SU-DHL-6 (cell line): ENCODE data around the gene PLN.

Experiments used
- H2AFZ ChIP-seq: fragments of 200-600 bp; sonication (generic); 2 replicates; pipeline ENCODE4 v1.6.1; 2014; ENCODE audit warnings: low read depth, mild to moderate bottlenecking, moderate library complexity, mixed read lengths, antibody characterized with exemption, low read length; ENCODE audit not compliant: severe bottlenecking
- H3F3A ChIP-seq: fragments of 200-600 bp; shearing (Covaris generic); 2 replicates; pipeline ENCODE4 v1.6.0; 2016; ENCODE audit warnings: antibody characterized with exemption, mild to moderate bottlenecking; ENCODE audit not compliant: insufficient read depth
- H3K27ac ChIP-seq: fragments of 200-600 bp; sonication (generic); 2 replicates; pipeline ENCODE4 v1.5.1; 2016; ENCODE audit warnings: low read depth, mild to moderate bottlenecking, low read length, moderate library complexity, mixed read lengths
- H3K27me3 ChIP-seq: fragments of 200-600 bp; sonication (generic), shearing (Covaris generic); 2 replicates; pipeline ENCODE4 v1.6.0; 2014; ENCODE audit warnings: mild to moderate bottlenecking, low read length
- H3K36me3 ChIP-seq: fragments of 200-600 bp; sonication (generic); 2 replicates; pipeline ENCODE4 v1.6.1; 2014; ENCODE audit warnings: mild to moderate bottlenecking, low read length, mixed read lengths
- H3K4me2 ChIP-seq: fragments of 300-600, 200-600 bp; shearing (Covaris generic), sonication (generic); 2 replicates; pipeline ENCODE4 v1.6.0; 2014; ENCODE audit warnings: low read length, low read depth, mild to moderate bottlenecking; ENCODE audit not compliant: poor library complexity, severe bottlenecking
- H3K4me3 ChIP-seq: fragments of 200-600 bp; sonication (generic); 2 replicates; pipeline ENCODE4 v1.5.1; 2014; ENCODE audit warnings: antibody characterized with exemption, low read length, mild to moderate bottlenecking, mixed read lengths; ENCODE audit not compliant: insufficient read depth, poor library complexity, severe bottlenecking
- H3K79me2 ChIP-seq: fragments of 200-600 bp; sonication (generic); 2 replicates; pipeline ENCODE4 v1.6.1; 2014; ENCODE audit warnings: mild to moderate bottlenecking, low read length, moderate library complexity; ENCODE audit not compliant: insufficient read depth
- H3K9ac ChIP-seq: fragments of 200-600 bp; sonication (generic); 2 replicates; pipeline ENCODE4 v1.7.0; 2014; ENCODE audit warnings: mild to moderate bottlenecking, low read length
- H3K9me2 ChIP-seq: fragments of 200-600 bp; sonication (generic); replicated peaks from 2 replicates; pipeline ENCODE4 v1.6.1; 2014; ENCODE audit warnings: low read length; ENCODE audit not compliant: insufficient read depth
- H3K9me3 ChIP-seq: fragments of 200-600 bp; sonication (generic); 2 replicates; pipeline ENCODE4 v1.6.1; 2014; ENCODE audit warnings: low read length, mixed read lengths; ENCODE audit not compliant: insufficient read depth
- H4K20me1 ChIP-seq: fragments of 200-600 bp; sonication (generic); 2 replicates; pipeline ENCODE4 v1.6.1; 2014; ENCODE audit warnings: low read depth, mild to moderate bottlenecking, antibody characterized with exemption, low read length, moderate library complexity, mixed read lengths
- EZH2phosphoT487 ChIP-seq: fragments of 200-600 bp; sonication (generic), shearing (Covaris generic); conservative IDR thresholded peaks from 2 replicates; pipeline ENCODE4 v1.6.1; 2018; ENCODE audit warnings: mild to moderate bottlenecking, antibody characterized with exemption, low read length, moderate library complexity, mixed read lengths
- TF ChIP-seq, protein P1 (sequence below): fragments of 200-600 bp; sonication (generic); IDR thresholded peaks from one replicate; pipeline ENCODE4 v1.5.1; 2017; ENCODE audit warnings: antibody characterized with exemption, mild to moderate bottlenecking, low read length, moderate library complexity; ENCODE audit not compliant: insufficient read depth, poor library complexity, severe bottlenecking

Gene PLN

DNA sequence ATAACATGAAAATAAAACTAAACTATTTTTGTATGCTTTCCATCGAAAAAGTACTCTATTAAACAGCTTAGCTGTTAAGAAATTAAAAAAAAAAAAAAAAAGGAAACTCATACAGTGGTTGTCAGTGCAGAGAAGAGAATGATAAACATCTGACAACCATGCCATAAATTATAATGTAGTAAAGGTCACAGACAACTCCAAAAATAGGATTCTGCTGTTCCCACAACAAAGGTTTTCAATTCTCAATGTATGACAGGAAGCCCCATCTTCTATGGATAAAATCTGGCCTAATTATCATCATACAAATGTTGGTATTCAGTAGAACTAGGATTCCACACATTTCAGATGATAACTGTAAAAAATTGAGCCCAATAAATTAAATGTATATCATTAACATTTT lies 5.0 kb downstream of the PLN start:
- no peak overlapping the region for H3K4me2 ChIP-seq
- TF ChIP-seq, protein P1, sequence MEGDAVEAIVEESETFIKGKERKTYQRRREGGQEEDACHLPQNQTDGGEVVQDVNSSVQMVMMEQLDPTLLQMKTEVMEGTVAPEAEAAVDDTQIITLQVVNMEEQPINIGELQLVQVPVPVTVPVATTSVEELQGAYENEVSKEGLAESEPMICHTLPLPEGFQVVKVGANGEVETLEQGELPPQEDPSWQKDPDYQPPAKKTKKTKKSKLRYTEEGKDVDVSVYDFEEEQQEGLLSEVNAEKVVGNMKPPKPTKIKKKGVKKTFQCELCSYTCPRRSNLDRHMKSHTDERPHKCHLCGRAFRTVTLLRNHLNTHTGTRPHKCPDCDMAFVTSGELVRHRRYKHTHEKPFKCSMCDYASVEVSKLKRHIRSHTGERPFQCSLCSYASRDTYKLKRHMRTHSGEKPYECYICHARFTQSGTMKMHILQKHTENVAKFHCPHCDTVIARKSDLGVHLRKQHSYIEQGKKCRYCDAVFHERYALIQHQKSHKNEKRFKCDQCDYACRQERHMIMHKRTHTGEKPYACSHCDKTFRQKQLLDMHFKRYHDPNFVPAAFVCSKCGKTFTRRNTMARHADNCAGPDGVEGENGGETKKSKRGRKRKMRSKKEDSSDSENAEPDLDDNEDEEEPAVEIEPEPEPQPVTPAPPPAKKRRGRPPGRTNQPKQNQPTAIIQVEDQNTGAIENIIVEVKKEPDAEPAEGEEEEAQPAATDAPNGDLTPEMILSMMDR = no peak
- no peak for TF ChIP-seq EZH2phosphoT487
- no peaks in the 10 kb centered on the region for H3K79me2 ChIP-seq

DNA sequence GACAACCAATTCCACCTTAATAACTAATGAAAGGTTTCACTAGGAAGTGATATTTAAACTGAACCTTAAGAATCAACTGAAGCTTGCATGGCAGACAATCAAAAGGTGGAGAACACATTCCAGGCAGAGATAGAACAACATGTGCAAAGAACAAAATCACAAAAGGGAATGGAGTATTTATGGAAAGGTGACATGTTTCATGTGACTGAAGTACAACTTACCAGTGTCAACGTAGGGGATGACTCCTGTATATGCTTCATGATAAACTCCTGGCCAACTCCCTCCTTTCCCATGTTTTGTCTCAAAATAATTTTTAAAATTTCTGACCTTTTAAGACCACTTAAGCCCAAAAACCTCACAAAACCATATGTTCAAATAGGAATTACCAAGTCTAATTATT lies 6.6 kb downstream of the PLN start:
- Histone ChIP-seq H3K27ac (no peak overlapping the region), H3K9me3 (no peaks in the 10 kb centered on the region), H2AFZ (no peak overlapping the region), H3K79me2 (no peaks in the 10 kb centered on the region), H3K36me3 (no peaks in the 10 kb centered on the region), H3K4me3 (no peak overlapping the region), H3K9me2 (no peaks in the 10 kb centered on the region), H3K27me3 (no peaks in the 10 kb centered on the region), H4K20me1 (no peaks in the 10 kb centered on the region), H3K9ac (no peak overlapping the region), H3F3A (no peaks in the 10 kb centered on the region), H3K4me2 (no peak overlapping the region)
- TF ChIP-seq, protein P1 = no peak
- no peak for TF ChIP-seq EZH2phosphoT487

More for the DNA sequence above, 5.0 kb downstream of the PLN start:
- no peaks in the 10 kb centered on the region for H3K9me3 ChIP-seq
- no peak overlapping the region for H2AFZ ChIP-seq
- H3K27ac ChIP-seq = no peak overlapping the region
- H3K36me3 ChIP-seq = no peaks in the 10 kb centered on the region
- no peaks in the 10 kb centered on the region for H4K20me1 ChIP-seq
- 0 out of 2 replicates have a peak, but pooled peaks cover 3% of the 10 kb centered on the region for H3F3A ChIP-seq
- no peak overlapping the region for H3K9ac ChIP-seq
- no peaks in the 10 kb centered on the region for H3K27me3 ChIP-seq
- no peak overlapping the region for H3K4me3 ChIP-seq
- no peaks in the 10 kb centered on the region for H3K9me2 ChIP-seq

DNA sequence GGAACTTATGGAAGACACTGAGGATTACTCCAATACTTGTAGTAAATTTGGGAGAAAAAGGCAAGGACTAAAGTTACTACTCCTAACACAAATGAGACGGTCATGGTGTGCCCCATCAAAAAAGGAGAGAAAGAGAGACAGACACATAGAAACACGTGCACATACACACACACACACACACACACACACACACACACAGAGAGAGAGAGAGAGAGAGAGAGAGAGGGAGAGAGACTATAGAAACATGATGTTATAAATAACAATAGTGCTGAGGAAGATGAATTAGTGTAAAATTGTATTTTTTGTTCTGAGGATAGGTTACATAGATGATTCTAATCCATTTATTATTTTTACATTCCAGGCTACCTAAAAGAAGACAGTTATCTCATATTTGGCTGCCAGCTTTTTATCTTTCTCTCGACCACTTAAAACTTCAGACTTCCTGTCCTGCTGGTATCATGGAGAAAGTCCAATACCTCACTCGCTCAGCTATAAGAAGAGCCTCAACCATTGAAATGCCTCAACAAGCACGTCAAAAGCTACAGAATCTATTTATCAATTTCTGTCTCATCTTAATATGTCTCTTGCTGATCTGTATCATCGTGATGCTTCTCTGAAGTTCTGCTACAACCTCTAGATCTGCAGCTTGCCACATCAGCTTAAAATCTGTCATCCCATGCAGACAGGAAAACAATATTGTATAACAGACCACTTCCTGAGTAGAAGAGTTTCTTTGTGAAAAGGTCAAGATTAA lies 10.5 kb downstream of the PLN start:
- Histone ChIP-seq H3K9me2 (no peaks in the 10 kb centered on the region), H3K4me2 (peak overlapping the region; percentile 1), H2AFZ (no peak overlapping the region), H3K27ac (no peak overlapping the region), H3F3A (no peaks in the 10 kb centered on the region), H4K20me1 (no peaks in the 10 kb centered on the region), H3K4me3 (no peak overlapping the region), H3K9ac (no peak overlapping the region), H3K27me3 (no peaks in the 10 kb centered on the region), H3K79me2 (no peaks in the 10 kb centered on the region), H3K9me3 (no peaks in the 10 kb centered on the region), H3K36me3 (no peaks in the 10 kb centered on the region)
- TF ChIP-seq, protein P1 = no peak
- TF ChIP-seq EZH2phosphoT487 = no peak
